ENCODE data around the gene GLCCI1. TPM values are rescaled to one million over a fixed set of nuclear protein-coding genes. Genes with fewer than 3 reads are reported as not detected.

The GLCCI1 gene
- total RNA-seq = 10 to 100 TPM in 1 of 2 donors, 1 to 10 TPM in 1; 8.4 to 12.0 TPM
- 1 to 10 TPM; 2.1 to 7.5 TPM for polyA plus RNA-seq
- long read RNA-seq, donor 1, partial matches to known transcripts = 0 of 3 reads
- long read RNA-seq, donor 1, other reads (novel, unspliced or antisense) = 3 of 3 reads
- long read RNA-seq, donor 2, partial matches to known transcripts = 0 of 7 reads
- long read RNA-seq, donor 2, other reads (novel, unspliced or antisense) = 7 of 7 reads

- H3K27me3 ChIP-seq (ENCODE audit: control insufficient read depth in 1 of 2, insufficient read depth in 2 of 2, low read length in 1 of 2) = no peaks in the 10 kb centered on the region
- no peaks in the 10 kb centered on the region for H3K36me3 ChIP-seq (ENCODE audit: control insufficient read depth in 1 of 2, insufficient read depth in 2 of 2, low read length in 1 of 2)
- peak within 1 kb of the TSS; percentile 32 to 85 for H3K27ac ChIP-seq (ENCODE audit: low read depth in 1 of 2, low read length in 2 of 2)
- intact Hi-C loops (cut with DNase I) = loop anchor here (5.0 to 10.0 kb wide), 3 partner anchors 99 to 784 kb away; partner anchors contain the start of gene C1GALT1 (in 1 of the 2)
- no peaks in the 10 kb centered on the region for H3K9me3 ChIP-seq (ENCODE audit: control insufficient read depth, low read length)
- H3K4me1 ChIP-seq (ENCODE audit: control insufficient read depth in 1 of 2, insufficient read depth in 2 of 2, low read length in 2 of 2) = peaks cover 0 to 2% of the 10 kb centered on the region in 2 donors
- peak within 1 kb of the TSS; percentile 81 to 90 for H3K4me3 ChIP-seq (ENCODE audit: low read length in 2 of 2)
- peak; percentile 98 for ATAC-seq (ENCODE audit: low FRiP score)
- peak; percentile 98 for DNase-seq
- WGBS, 2 donors = 0 to 1% methylated on average over 43 to 77 of the region's 77 CpGs
Measured at GRCh38 chr7:7968544-7969305, at the start of gene GLCCI1. Gene GLCCI1 (plus strand): TSS chr7:7968796. CDS start chr7:7969351, 555 bp downstream.

GRCh38 chr7:7919449-7919945 lies 49.1 kb upstream of the GLCCI1 start:
- no peaks in the 10 kb centered on the region for H3K4me1 ChIP-seq (ENCODE audit: control insufficient read depth in 1 of 2, insufficient read depth in 2 of 2, low read length in 2 of 2)
- ATAC-seq (ENCODE audit: low FRiP score) (no peak), DNase-seq (no peak)
- 63 to 64% methylated on average over 2 of the region's 2 CpGs for WGBS, 2 donors
- intact Hi-C loops (cut with DNase I) = no loop called here
- H3K27me3 ChIP-seq (ENCODE audit: control insufficient read depth in 1 of 2, insufficient read depth in 2 of 2, low read length in 1 of 2) = no peaks in the 10 kb centered on the region
- no peaks in the 10 kb centered on the region for H3K36me3 ChIP-seq (ENCODE audit: control insufficient read depth in 1 of 2, insufficient read depth in 2 of 2, low read length in 1 of 2)
- H3K9me3 ChIP-seq (ENCODE audit: control insufficient read depth, low read length) = no peaks in the 10 kb centered on the region
- no peak overlapping the region for H3K27ac ChIP-seq (ENCODE audit: low read depth in 1 of 2, low read length in 2 of 2)
- no peak overlapping the region for H3K4me3 ChIP-seq (ENCODE audit: low read length in 2 of 2)

DNA sequence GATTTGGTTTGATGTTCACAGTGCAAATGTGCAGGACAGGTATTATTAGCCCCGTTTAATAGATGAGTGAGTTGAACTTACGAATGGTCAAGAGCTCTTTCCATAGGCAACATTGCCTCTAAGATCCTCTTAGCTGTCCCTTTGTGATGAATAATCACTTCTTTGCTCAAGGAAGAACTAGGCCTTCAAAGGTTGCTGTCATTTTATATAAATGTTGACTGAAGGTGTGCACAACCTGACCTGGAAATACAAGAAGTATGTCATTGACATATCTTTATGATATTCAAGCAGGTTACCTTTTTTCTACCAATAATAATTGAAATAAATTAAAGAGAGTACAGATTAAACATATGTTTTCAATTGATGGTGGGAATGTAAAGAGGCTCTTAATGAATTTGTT lies 48.5 kb upstream of the GLCCI1 start:
- no peaks in the 10 kb centered on the region for H3K4me1 ChIP-seq (ENCODE audit: control insufficient read depth in 1 of 2, insufficient read depth in 2 of 2, low read length in 2 of 2)
- DNase-seq = no peak
- no peak for ATAC-seq (ENCODE audit: low FRiP score)
- intact Hi-C loops (cut with DNase I) = no loop called here
- no peaks in the 10 kb centered on the region for H3K9me3 ChIP-seq (ENCODE audit: control insufficient read depth, low read length)
- H3K27ac ChIP-seq (ENCODE audit: low read depth in 1 of 2, low read length in 2 of 2) = no peak overlapping the region
- H3K4me3 ChIP-seq (ENCODE audit: low read length in 2 of 2) = no peak overlapping the region
- no peaks in the 10 kb centered on the region for H3K27me3 ChIP-seq (ENCODE audit: control insufficient read depth in 1 of 2, insufficient read depth in 2 of 2, low read length in 1 of 2)
- WGBS, 2 donors = 71 to 75% methylated on average over 2 of the region's 2 CpGs
- H3K36me3 ChIP-seq (ENCODE audit: control insufficient read depth in 1 of 2, insufficient read depth in 2 of 2, low read length in 1 of 2) = no peaks in the 10 kb centered on the region

GRCh38 chr7:7920481-7920880 lies 48.1 kb upstream of the GLCCI1 start:
- no peaks in the 10 kb centered on the region for H3K36me3 ChIP-seq (ENCODE audit: control insufficient read depth in 1 of 2, insufficient read depth in 2 of 2, low read length in 1 of 2)
- no peaks in the 10 kb centered on the region for H3K27me3 ChIP-seq (ENCODE audit: control insufficient read depth in 1 of 2, insufficient read depth in 2 of 2, low read length in 1 of 2)
- ATAC-seq (ENCODE audit: low FRiP score) = no peak
- 88 to 95% methylated on average over 3 of the region's 3 CpGs for WGBS, 2 donors
- no peak overlapping the region for H3K27ac ChIP-seq (ENCODE audit: low read depth in 1 of 2, low read length in 2 of 2)
- H3K4me1 ChIP-seq (ENCODE audit: control insufficient read depth in 1 of 2, insufficient read depth in 2 of 2, low read length in 2 of 2) = no peaks in the 10 kb centered on the region
- intact Hi-C loops (cut with DNase I) = no loop called here
- DNase-seq = no peak
- no peak overlapping the region for H3K4me3 ChIP-seq (ENCODE audit: low read length in 2 of 2)
- H3K9me3 ChIP-seq (ENCODE audit: control insufficient read depth, low read length) = no peaks in the 10 kb centered on the region

DNA sequence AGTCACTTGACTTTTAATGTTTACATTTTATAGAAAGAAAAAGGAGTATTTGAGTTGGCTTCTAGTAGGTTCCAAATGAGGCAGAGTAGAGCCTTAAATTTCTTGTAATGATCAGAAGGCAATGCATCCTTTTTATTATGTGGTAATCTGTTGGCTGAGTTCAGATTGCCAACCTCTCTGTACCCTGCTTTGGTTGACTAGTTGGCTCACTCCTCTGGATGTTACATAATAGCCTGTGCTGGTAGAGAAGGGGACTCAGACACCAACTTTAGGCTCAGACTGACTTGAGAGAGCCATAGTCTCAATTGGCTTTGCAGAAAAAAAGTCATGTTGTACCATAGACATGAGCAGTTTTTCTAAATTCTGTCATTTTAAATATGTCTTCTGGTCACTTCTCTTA lies 46.8 kb upstream of the GLCCI1 start:
- DNase-seq = no peak
- H3K4me1 ChIP-seq (ENCODE audit: control insufficient read depth in 1 of 2, insufficient read depth in 2 of 2, low read length in 2 of 2) = no peaks in the 10 kb centered on the region
- H3K9me3 ChIP-seq (ENCODE audit: control insufficient read depth, low read length) = no peaks in the 10 kb centered on the region
- intact Hi-C loops (cut with DNase I) = no loop called here
- H3K27me3 ChIP-seq (ENCODE audit: control insufficient read depth in 1 of 2, insufficient read depth in 2 of 2, low read length in 1 of 2) = no peaks in the 10 kb centered on the region
- no peak overlapping the region for H3K4me3 ChIP-seq (ENCODE audit: low read length in 2 of 2)
- no peak for ATAC-seq (ENCODE audit: low FRiP score)
- H3K36me3 ChIP-seq (ENCODE audit: control insufficient read depth in 1 of 2, insufficient read depth in 2 of 2, low read length in 1 of 2) = no peaks in the 10 kb centered on the region
- H3K27ac ChIP-seq (ENCODE audit: low read depth in 1 of 2, low read length in 2 of 2) = no peak overlapping the region

- no peak for DNase-seq
- no peak for ATAC-seq (ENCODE audit: low FRiP score)
- no peaks in the 10 kb centered on the region for H3K36me3 ChIP-seq (ENCODE audit: control insufficient read depth in 1 of 2, insufficient read depth in 2 of 2, low read length in 1 of 2)
- H3K27ac ChIP-seq (ENCODE audit: low read depth in 1 of 2, low read length in 2 of 2) = no peak overlapping the region
- no peaks in the 10 kb centered on the region for H3K27me3 ChIP-seq (ENCODE audit: control insufficient read depth in 1 of 2, insufficient read depth in 2 of 2, low read length in 1 of 2)
- intact Hi-C loops (cut with DNase I) = no loop called here
- no peak overlapping the region for H3K4me3 ChIP-seq (ENCODE audit: low read length in 2 of 2)
- H3K9me3 ChIP-seq (ENCODE audit: control insufficient read depth, low read length) = no peaks in the 10 kb centered on the region
- H3K4me1 ChIP-seq (ENCODE audit: control insufficient read depth in 1 of 2, insufficient read depth in 2 of 2, low read length in 2 of 2) = no peaks in the 10 kb centered on the region
- 66 to 76% methylated on average over 7 of the region's 7 CpGs for WGBS, 2 donors
Measured at GRCh38 chr7:7922684-7923385, 45.8 kb upstream of the GLCCI1 start.

- intact Hi-C loops (cut with DNase I) = no loop called here
- DNase-seq = no peak
- H3K4me1 ChIP-seq (ENCODE audit: control insufficient read depth in 1 of 2, insufficient read depth in 2 of 2, low read length in 2 of 2) = no peaks in the 10 kb centered on the region
- no peaks in the 10 kb centered on the region for H3K9me3 ChIP-seq (ENCODE audit: control insufficient read depth, low read length)
- no peaks in the 10 kb centered on the region for H3K36me3 ChIP-seq (ENCODE audit: control insufficient read depth in 1 of 2, insufficient read depth in 2 of 2, low read length in 1 of 2)
- WGBS, 2 donors = 68 to 76% methylated on average over 1 of the region's 1 CpG
- H3K27ac ChIP-seq (ENCODE audit: low read depth in 1 of 2, low read length in 2 of 2) = no peak overlapping the region
- H3K27me3 ChIP-seq (ENCODE audit: control insufficient read depth in 1 of 2, insufficient read depth in 2 of 2, low read length in 1 of 2) = no peaks in the 10 kb centered on the region
- no peak for ATAC-seq (ENCODE audit: low FRiP score)
- H3K4me3 ChIP-seq (ENCODE audit: low read length in 2 of 2) = no peak overlapping the region
Measured at GRCh38 chr7:7923818-7924217, 44.8 kb upstream of the GLCCI1 start.

- intact Hi-C loops (cut with DNase I) = no loop called here
Measured at GRCh38 chr7:7924303-7924702, 44.3 kb upstream of the GLCCI1 start.

More at GRCh38 chr7:7924303-7924702, 44.3 kb upstream of the GLCCI1 start:
- no peaks in the 10 kb centered on the region for H3K27me3 ChIP-seq (ENCODE audit: control insufficient read depth in 1 of 2, insufficient read depth in 2 of 2, low read length in 1 of 2)
- no peak overlapping the region for H3K27ac ChIP-seq (ENCODE audit: low read depth in 1 of 2, low read length in 2 of 2)
- H3K4me3 ChIP-seq (ENCODE audit: low read length in 2 of 2) = no peak overlapping the region
- H3K9me3 ChIP-seq (ENCODE audit: control insufficient read depth, low read length) = no peaks in the 10 kb centered on the region
- ATAC-seq (ENCODE audit: low FRiP score) (no peak), DNase-seq (no peak)
- no peaks in the 10 kb centered on the region for H3K36me3 ChIP-seq (ENCODE audit: control insufficient read depth in 1 of 2, insufficient read depth in 2 of 2, low read length in 1 of 2)
- H3K4me1 ChIP-seq (ENCODE audit: control insufficient read depth in 1 of 2, insufficient read depth in 2 of 2, low read length in 2 of 2) = no peaks in the 10 kb centered on the region

All from aorta (tissue), 5 donors.